GM18505 (cell line): Measurements from ENCODE around the gene ZNF554.
A peak's percentile ranks its signal among the peaks of the same experiment; 100 is the strongest.
"Not testable (repeated sequence)": the region's sequence is repeated elsewhere in the genome, so short reads cannot be mapped to it uniquely, and the experiment has no call there.

ENCODE experiments used
- ATAC-seq: cut with Tn5 transposase; IDR thresholded peaks from one replicate; pipeline ENCODE4 v1.9.1; 2021; ENCODE audit not compliant: unreplicated experiment
- POLR2A ChIP-seq: IDR thresholded peaks from 4 replicates; pipeline ENCODE4 v1.6.1; 2011; ENCODE audit warnings: borderline replicate concordance; ENCODE audit not compliant: insufficient read depth, insufficient read length; ENCODE audit errors: extremely low read depth

ZNF554 gene

GRCh38 chr19:2815923-2816322 lies 3.7 kb upstream of the ZNF554 start:
- no peak for TF ChIP-seq POLR2A
- ATAC-seq, result no peak

DNA sequence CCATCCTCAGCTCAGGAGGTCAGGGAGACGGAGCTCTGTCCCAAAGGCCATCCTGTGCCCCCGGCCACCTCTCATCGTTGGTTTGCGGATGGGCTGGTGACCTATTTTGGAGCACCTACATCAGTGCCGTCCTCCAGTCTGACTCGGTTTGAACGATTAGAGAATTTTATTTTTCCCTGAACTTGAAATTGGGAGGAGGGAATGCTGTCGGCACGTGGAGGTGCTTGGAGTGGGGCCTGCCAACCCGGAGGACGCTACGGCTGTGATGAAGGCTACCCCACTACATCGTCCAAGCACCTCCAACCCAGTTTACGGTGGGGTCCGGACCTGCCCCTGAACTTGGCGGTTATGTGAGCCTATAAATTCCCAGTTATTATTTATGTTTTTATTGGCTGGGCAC lies 3.0 kb upstream of the ZNF554 start:
- no peak for ATAC-seq
- TF ChIP-seq POLR2A, result no peak

DNA sequence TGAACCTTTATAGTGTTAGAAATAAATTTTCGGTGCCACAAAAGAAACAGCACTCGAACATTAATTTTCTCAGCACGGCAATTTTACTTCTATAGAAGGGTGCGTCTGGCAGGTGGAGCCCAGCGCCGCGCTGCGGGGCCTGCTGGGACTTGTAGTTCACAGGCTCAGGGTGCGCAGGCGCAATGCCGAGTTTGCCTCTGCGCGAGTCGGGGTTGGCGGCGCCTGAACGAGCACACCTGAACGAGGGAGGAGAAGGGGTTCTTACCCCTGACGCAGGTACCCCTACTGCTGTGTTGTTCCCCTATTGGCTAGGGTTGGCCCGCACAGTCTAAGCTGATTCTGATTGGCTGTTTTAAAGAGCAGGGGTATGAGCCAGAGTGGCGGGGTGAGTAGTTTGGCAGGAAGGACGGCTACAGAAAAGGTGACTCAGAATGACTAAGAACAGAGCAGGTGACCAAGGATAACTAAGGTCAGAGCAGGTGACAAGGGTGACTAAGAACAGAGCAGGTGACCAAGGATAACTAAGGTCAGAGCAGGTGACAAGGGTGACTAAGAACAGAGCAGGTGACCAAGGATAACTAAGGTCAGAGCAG lies 2.3 kb upstream of the ZNF554 start:
- ATAC-seq, result not testable (repeated sequence)

GRCh38 chr19:2820112-2820702 lies 539 bp downstream of the ZNF554 start:
- no peak for TF ChIP-seq POLR2A
- no peak for ATAC-seq

DNA sequence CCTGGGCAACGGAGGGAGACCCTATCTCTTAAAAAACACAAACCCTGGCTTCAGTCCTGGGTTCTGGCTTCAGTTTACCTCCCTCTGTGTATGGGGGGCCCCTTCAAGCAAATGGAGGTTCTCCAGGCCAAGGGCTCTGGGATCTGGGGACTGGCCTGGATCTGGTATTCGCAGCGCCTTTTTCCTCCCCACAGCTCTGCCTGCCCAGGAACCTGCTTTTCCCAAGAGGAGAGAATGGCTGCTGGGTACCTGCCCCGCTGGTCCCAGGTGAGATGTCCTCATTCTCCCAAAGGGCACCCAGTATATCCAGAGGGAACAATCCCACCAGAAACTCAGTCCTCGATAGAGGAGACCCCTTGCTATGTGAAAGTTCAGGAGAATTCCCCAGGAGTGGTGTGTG lies 3.2 kb downstream of the ZNF554 start:
- TF ChIP-seq POLR2A, result no peak
- no peak for ATAC-seq

DNA sequence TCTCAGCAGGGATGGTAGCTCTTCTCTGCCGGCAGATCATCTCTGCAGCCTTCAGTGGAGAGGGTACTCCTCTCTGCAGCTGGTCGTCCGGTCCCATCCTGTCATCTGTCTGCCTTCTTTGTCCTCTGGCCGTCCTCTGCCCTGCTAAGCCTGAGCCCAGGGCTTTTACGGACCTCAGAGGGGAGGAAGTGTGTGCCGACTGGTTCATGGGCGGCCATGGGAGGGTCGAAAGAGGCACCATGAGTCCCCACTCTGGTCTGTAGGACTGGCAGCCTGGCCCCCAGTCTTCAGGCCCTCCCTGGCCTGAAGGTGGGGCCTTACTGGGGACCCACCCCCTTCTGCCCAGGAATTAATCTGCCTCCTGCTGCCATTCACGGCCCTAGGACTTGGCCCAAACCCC lies 4.0 kb downstream of the ZNF554 start:
- ATAC-seq, result no peak
- no peak for TF ChIP-seq POLR2A

DNA sequence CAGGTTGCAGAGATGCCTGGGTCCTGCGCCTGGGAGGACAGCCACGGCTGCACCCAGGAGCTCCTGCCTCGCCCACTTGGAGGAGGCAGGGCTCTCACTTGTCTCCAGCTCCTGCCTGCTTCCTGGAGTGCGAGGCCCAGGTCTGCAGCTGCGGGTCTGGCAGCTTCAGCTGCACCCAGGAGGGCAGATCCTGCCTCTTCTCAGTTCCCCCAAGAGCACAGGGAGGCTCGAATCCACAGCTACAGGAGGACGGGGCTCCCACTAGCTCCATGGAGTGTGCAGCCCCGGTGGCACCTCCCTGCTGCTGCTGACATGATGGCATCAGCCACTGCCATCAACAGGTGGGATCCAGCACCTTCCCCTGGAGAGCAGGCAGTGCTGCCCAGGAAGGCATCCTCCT lies 4.5 kb downstream of the ZNF554 start:
- no peak for TF ChIP-seq POLR2A
- ATAC-seq, result no peak

DNA sequence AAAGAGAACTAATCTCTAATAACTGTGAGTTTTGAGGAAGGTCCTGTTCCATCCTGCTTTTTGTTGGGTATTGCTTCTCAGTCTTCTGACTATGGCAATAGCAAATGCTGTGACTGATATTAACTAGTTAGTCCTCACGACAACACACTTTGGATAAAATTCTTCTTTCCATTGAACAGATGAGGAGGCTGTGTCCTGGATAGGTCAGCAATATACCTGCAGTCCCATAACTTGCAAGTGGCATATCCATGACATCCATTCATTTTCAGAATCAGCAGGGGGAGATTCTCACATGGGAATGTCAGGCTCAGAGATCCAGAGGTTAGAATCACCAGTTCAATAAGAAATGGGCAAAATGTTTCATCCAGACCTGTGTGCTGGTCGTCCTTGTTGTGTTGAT lies 7.4 kb downstream of the ZNF554 start:
- no peak for TF ChIP-seq POLR2A
- ATAC-seq, result no peak

GRCh38 chr19:2827840-2828489 lies 8.3 kb downstream of the ZNF554 start:
- no peak for ATAC-seq
- no peak for TF ChIP-seq POLR2A

DNA sequence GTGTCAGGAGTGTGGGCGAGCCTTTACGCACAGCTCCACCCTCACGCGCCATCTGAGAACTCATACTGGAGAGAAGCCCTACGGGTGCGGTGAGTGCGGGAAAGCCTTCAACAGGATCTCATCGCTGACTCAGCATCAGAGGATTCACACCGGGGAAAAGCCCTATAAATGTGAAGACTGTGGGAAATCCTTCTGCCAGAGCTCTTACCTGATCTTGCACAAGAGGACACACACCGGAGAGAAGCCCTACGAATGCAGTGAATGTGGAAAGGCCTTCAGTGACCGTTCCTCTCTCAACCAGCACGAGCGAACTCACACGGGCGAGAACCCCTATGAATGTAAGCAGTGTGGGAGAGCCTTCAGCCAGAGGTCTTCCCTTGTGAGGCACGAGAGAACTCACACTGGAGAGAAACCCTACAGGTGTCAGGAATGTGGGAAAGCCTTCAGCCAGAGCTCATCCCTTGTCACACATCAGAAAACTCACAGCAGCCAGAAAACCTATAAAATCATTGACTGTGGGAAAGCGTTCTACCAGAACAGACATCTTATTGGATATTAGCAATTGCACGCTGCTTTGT lies 14.7 kb downstream of the ZNF554 start:
- ATAC-seq, result no peak
- TF ChIP-seq POLR2A, result no peak

- ATAC-seq, result no peak
- no peak for TF ChIP-seq POLR2A
Measured at GRCh38 chr19:2837430-2837829, 17.8 kb downstream of the ZNF554 start.

DNA sequence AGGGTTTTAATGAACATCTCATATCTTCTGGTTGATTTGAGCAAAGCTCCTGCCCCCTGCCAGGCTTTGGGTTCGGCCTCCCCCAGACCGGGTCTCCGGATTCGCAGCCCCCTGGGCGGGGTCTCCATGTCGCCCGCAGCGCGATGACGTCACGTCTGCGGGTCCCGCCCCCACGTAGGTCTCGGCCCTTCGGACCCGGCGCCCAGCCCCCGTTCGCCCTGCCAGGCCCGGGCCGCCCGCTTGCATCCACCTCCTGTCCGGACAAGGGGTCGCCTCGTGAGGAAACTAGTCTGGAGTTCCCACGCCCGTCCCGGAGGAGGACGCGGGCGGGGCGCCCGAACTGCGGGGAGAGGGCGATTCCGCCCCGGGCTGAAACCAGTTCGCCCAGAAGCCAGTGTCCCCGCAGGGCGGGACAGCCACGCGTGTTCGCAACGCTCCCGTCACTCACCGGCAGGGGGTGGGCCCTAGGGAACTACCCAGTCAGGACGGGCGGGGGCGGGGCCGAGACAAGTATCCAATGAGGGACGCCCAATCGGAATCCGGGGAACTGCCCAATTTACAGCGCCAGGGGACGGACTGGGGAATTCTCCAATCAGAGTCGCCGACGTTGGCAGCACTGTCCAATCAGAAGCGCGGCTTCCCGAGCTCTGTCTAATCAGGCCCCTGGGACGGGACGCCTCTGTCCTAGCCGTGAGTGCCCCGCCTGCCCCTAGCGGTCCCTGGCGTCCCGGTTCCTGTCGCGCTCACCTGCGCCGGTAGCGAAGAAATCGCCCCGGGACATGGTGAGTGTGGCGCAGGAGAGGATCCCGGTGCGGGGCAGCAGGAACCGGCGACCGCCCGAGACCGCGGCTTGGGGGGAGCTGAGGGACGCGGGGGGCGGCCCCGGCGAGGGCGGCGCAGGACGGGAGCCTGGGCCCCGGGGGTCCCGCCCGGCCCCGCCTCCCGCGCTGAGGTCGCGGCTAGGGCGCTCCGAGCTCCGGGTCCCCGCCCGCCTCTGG lies 21.4 kb downstream of the ZNF554 start, which contains the start of gene ZNF555:
Gene ZNF555 (plus strand): TSS at position 682 of the 998 bp plus-strand sequence. CDS start 98 bp downstream, at position 780.
- peak; percentile 83 for ATAC-seq

DNA sequence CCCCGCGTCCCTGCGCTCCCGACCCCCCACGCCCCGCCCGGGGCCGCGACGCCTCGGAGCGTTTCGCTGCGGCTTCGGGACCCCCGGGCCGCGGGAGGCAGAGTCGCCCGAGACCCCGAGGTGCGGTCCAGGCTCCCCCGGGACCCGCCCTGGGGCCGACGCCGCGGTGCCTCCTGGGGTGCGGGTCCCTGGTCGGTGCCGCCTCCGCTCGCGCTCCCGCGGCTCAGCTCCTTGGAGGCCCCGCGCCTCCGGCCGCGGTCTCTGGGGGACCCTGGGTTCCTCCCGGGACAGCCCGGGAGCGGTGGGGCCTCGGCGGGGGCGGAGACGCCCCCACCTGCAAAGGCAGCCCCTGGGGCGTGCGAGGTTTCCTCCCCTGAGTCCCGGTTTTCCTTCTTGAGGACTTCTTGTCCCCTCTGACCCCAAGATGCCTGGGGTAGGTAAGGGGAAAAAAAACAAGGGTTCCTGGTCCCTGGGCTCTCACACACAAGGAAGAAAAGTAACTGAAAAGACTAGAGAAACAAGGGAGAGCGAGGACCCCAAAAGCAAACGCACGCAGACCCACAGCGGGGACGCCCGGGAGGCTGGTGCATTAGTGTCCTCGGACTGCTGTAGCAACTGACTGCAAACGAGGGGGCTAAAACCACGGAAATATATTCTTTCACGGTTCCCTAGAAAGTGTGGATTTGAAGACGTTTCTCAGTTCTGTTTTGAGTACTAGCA lies 22.3 kb downstream of the ZNF554 start:
- TF ChIP-seq POLR2A, result no peak
- peak; percentile 16 for ATAC-seq

More for the DNA sequence above, 21.4 kb downstream of the ZNF554 start, which contains the start of gene ZNF555:
- peak; percentile 25 for TF ChIP-seq POLR2A

DNA sequence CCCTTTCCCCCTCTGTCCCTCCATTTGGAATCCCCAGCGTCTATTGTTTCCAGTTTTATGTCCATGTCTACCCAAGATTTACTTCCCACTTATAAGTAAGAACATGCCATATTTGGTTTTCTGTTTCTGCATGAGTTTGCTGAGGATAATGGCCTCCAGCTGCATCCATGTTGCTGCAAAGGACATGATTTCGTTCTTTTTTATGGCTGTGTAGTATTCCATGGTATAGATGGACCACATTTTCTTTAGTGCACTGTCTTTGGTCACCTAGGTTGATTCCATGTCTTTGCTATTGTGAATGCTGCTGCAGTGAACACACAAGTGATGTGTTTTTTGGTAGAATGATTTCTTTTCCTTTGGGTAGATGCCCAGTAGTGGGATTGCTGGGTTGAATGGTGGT lies 25.4 kb downstream of the ZNF554 start:
- TF ChIP-seq POLR2A, result no peak
- no peak for ATAC-seq
